ENCODE data around the gene EBP. TPM values are rescaled to one million over a fixed set of nuclear protein-coding genes. Genes with fewer than 3 reads are reported as not detected.

The EBP gene
- total RNA-seq, 1 donor: 45.6 TPM

- Histone ChIP-seq H3K4me3 (ENCODE audit: insufficient read depth, low read length) (no peak overlapping the region), H3K4me1 (ENCODE audit: insufficient read depth, low read length) (peaks cover 4% of the 10 kb centered on the region), H3K79me2 (ENCODE audit: insufficient read depth, low read length) (peaks cover 44% of the 10 kb centered on the region), H3K36me3 (ENCODE audit: insufficient read depth, low read length) (peaks cover 1% of the 10 kb centered on the region), H3K27me3 (ENCODE audit: insufficient read depth, low read length) (no peaks in the 10 kb centered on the region), H2AFZ (ENCODE audit: low read length) (no peak overlapping the region), H3K27ac (ENCODE audit: low read depth, low read length) (no peak overlapping the region), H3K4me2 (ENCODE audit: insufficient read depth, low read length) (peak overlapping the region; percentile 91), H3K9me3 (ENCODE audit: low read depth, low read length) (no peaks in the 10 kb centered on the region), H4K20me1 (ENCODE audit: insufficient read depth, low read length) (no peaks in the 10 kb centered on the region)
- DNase-seq (ENCODE audit: insufficient read length, low spot score, missing footprints): peak; percentile 61
- TF ChIP-seq CTCF (IDR thresholded peaks at IDR 0.05; ENCODE audit: extremely low read depth, low read depth, low read length): peak; percentile 46
Observed at GRCh38 chrX:48474127-48474526, 47.5 kb upstream of the EBP start.

GRCh38 chrX:48474581-48474980, 47.0 kb upstream of the EBP start:
- H3K27me3 ChIP-seq (ENCODE audit: insufficient read depth, low read length): no peaks in the 10 kb centered on the region
- H3K4me3 ChIP-seq (ENCODE audit: insufficient read depth, low read length): peak overlapping the region; percentile 90
- no peak overlapping the region for H3K27ac ChIP-seq (ENCODE audit: low read depth, low read length)
- H3K4me1 ChIP-seq (ENCODE audit: insufficient read depth, low read length): peaks cover 4% of the 10 kb centered on the region
- TF ChIP-seq CTCF (IDR thresholded peaks at IDR 0.05; ENCODE audit: extremely low read depth, low read depth, low read length): no peak
- no peak overlapping the region for H2AFZ ChIP-seq (ENCODE audit: low read length)
- H3K79me2 ChIP-seq (ENCODE audit: insufficient read depth, low read length): peaks cover 48% of the 10 kb centered on the region
- H3K36me3 ChIP-seq (ENCODE audit: insufficient read depth, low read length): peaks cover 5% of the 10 kb centered on the region
- no peak for DNase-seq (ENCODE audit: insufficient read length, low spot score, missing footprints)
- H3K4me2 ChIP-seq (ENCODE audit: insufficient read depth, low read length): peak overlapping the region; percentile 91
- no peaks in the 10 kb centered on the region for H3K9me3 ChIP-seq (ENCODE audit: low read depth, low read length)
- no peaks in the 10 kb centered on the region for H4K20me1 ChIP-seq (ENCODE audit: insufficient read depth, low read length)

- peaks cover 4% of the 10 kb centered on the region for H3K4me1 ChIP-seq (ENCODE audit: insufficient read depth, low read length)
- H3K27me3 ChIP-seq (ENCODE audit: insufficient read depth, low read length): no peaks in the 10 kb centered on the region
- peaks cover 5% of the 10 kb centered on the region for H3K36me3 ChIP-seq (ENCODE audit: insufficient read depth, low read length)
- H4K20me1 ChIP-seq (ENCODE audit: insufficient read depth, low read length): no peaks in the 10 kb centered on the region
- H3K27ac ChIP-seq (ENCODE audit: low read depth, low read length): peak overlapping the region; percentile 67
- peak overlapping the region; percentile 91 for H3K4me2 ChIP-seq (ENCODE audit: insufficient read depth, low read length)
- peaks cover 52% of the 10 kb centered on the region for H3K79me2 ChIP-seq (ENCODE audit: insufficient read depth, low read length)
- TF ChIP-seq CTCF (IDR thresholded peaks at IDR 0.05; ENCODE audit: extremely low read depth, low read depth, low read length): no peak
- peak overlapping the region; percentile 40 for H2AFZ ChIP-seq (ENCODE audit: low read length)
- no peaks in the 10 kb centered on the region for H3K9me3 ChIP-seq (ENCODE audit: low read depth, low read length)
- no peak for DNase-seq (ENCODE audit: insufficient read length, low spot score, missing footprints)
- H3K4me3 ChIP-seq (ENCODE audit: insufficient read depth, low read length): peak overlapping the region; percentile 90
Observed at GRCh38 chrX:48475296-48475695, 46.3 kb upstream of the EBP start.

- Histone ChIP-seq H3K27me3 (ENCODE audit: insufficient read depth, low read length) (no peaks in the 10 kb centered on the region), H3K4me2 (ENCODE audit: insufficient read depth, low read length) (peak within 1 kb of the TSS; percentile 91), H3K79me2 (ENCODE audit: insufficient read depth, low read length) (peaks cover 55% of the 10 kb centered on the region), H3K4me1 (ENCODE audit: insufficient read depth, low read length) (peaks cover 4% of the 10 kb centered on the region), H3K4me3 (ENCODE audit: insufficient read depth, low read length) (peak within 1 kb of the TSS; percentile 90), H4K20me1 (ENCODE audit: insufficient read depth, low read length) (no peaks in the 10 kb centered on the region), H3K36me3 (ENCODE audit: insufficient read depth, low read length) (peaks cover 6% of the 10 kb centered on the region), H3K27ac (ENCODE audit: low read depth, low read length) (peak within 1 kb of the TSS; percentile 67), H2AFZ (ENCODE audit: low read length) (peak within 1 kb of the TSS; percentile 68), H3K9me3 (ENCODE audit: low read depth, low read length) (no peaks in the 10 kb centered on the region)
- DNase-seq (ENCODE audit: insufficient read length, low spot score, missing footprints): peak; percentile 95
- no peak for TF ChIP-seq CTCF (IDR thresholded peaks at IDR 0.05; ENCODE audit: extremely low read depth, low read depth, low read length)
Observed at GRCh38 chrX:48475774-48476577, 45.6 kb upstream of the EBP start, which contains the start of gene FTSJ1. TSS of gene FTSJ1 (plus strand) at chrX:48476199. CDS start at chrX:48478048, 1,849 bp downstream.
